GM12878 (cell line): ENCODE data around the gene PDGFC. TPM values are rescaled to one million over a fixed set of nuclear protein-coding genes. Genes with fewer than 3 reads are reported as not detected.

ENCODE experiments used
- ATAC-seq: fragments of 200-7000 bp; cut with Tn5 transposase; 3 replicates; pipeline ENCODE4 v1.9.1; 2020; ENCODE audit warnings: mild to moderate bottlenecking, moderate library complexity
- BruUV-seq: library from RNA; stranded (reverse); fragments of 400-500 nt; replicated peaks from 2 replicates; lab custom pipeline; 2021; lab: Mats Ljungman, UMichigan
- CTCF ChIA-PET: fragments of 300-600 bp; sonication (Branson Sonifier 250); formaldehyde crosslinking; extraction: SDS; loops from one replicate; lab custom pipeline; 2021; ENCODE audit warnings: inconsistent platforms; lab: Yijun Ruan, JAX
- POLR2A ChIA-PET: fragments of 350-600 bp; formaldehyde crosslinking; extraction: SDS; loops from one replicate; lab custom pipeline; 2021; ENCODE audit warnings: inconsistent platforms; lab: Charles Lee
- RAD21 ChIA-PET: fragments of 300-600 bp; sonication (Branson Sonifier 250); formaldehyde crosslinking; loops from one replicate; lab custom pipeline; 2023; ENCODE audit warnings: antibody characterized with exemption; ENCODE audit not compliant: unreplicated experiment; lab: Charles Lee
- SMC1A ChIA-PET: fragments of 300-600 bp; sonication (Branson Sonifier 250); formaldehyde crosslinking; loops from one replicate; lab custom pipeline; 2023; ENCODE audit not compliant: unreplicated experiment, uncharacterized antibody; lab: Charles Lee
- DNase-seq: peaks from one replicate; pipeline ENCODE4 v3.0.0-alpha.2; 2011; ENCODE audit warnings: low read depth, low spot score
- FAIRE-seq: peaks from 3 replicates; lab custom pipeline; 2011; peaks lifted over from hg19 to GRCh38; lab: Jason Lieb, UNC
- H2AFZ ChIP-seq: 2 replicates; pipeline ENCODE4 v1.6.0; 2011; ENCODE audit warnings: low read depth, low read length, control low read depth; ENCODE audit not compliant: control insufficient read depth
- H3K27ac ChIP-seq: 2 replicates; pipeline ENCODE4 v1.5.1; 2011; ENCODE audit warnings: control low read depth; ENCODE audit not compliant: control insufficient read depth, insufficient read depth
- H3K27me3 ChIP-seq, 2 experiments: replicated peaks in 1 of 2; 2 replicates each; pipeline versions ENCODE4 v1.6.0 to v1.6.1; 2011; ENCODE audit warnings: low read length in 1 of 2; ENCODE audit not compliant: control insufficient read depth in 2 of 2, insufficient read depth in 2 of 2
- H3K36me3 ChIP-seq, 2 experiments: 2 replicates each; pipeline ENCODE4 v1.5.1; 2011; ENCODE audit warnings: low read length in 1 of 2; ENCODE audit not compliant: control insufficient read depth in 2 of 2, insufficient read depth in 2 of 2
- H3K4me1 ChIP-seq: 2 replicates; pipeline ENCODE4 v1.6.1; 2011; ENCODE audit warnings: mild to moderate bottlenecking, low read length, moderate library complexity, mixed read lengths; ENCODE audit not compliant: control insufficient read depth, insufficient read depth
- H3K4me2 ChIP-seq: 2 replicates; pipeline ENCODE4 v1.6.0; 2011; ENCODE audit warnings: control low read depth; ENCODE audit not compliant: control insufficient read depth, insufficient read depth
- H3K4me3 ChIP-seq: fragments of 200-600 bp; sonication (generic); 2 replicates; pipeline ENCODE4 v1.5.1; 2016
- H3K79me2 ChIP-seq: 2 replicates; pipeline ENCODE4 v1.6.0; 2011; ENCODE audit warnings: low read length; ENCODE audit not compliant: control insufficient read depth, insufficient read depth
- H3K9ac ChIP-seq: 2 replicates; pipeline ENCODE4 v1.8.0; 2011; ENCODE audit warnings: low read length, control low read depth, mixed read lengths; ENCODE audit not compliant: control insufficient read depth, insufficient read depth
- H3K9me3 ChIP-seq: replicated peaks from 3 replicates; pipeline ENCODE4 v1.5.1; 2011; ENCODE audit warnings: mild to moderate bottlenecking, low read length; ENCODE audit not compliant: control insufficient read depth, insufficient read depth
- H4K20me1 ChIP-seq: 2 replicates; pipeline ENCODE4 v1.6.0; 2011; ENCODE audit not compliant: control insufficient read depth, insufficient read depth
- BACH1 ChIP-seq: fragments of 450-650 bp; IDR thresholded peaks from 2 replicates; pipeline ENCODE4 v1.6.1; 2017; ENCODE audit warnings: mild to moderate bottlenecking, borderline replicate concordance
- BCL11A ChIP-seq: IDR thresholded peaks from 2 replicates; pipeline ENCODE4 v1.6.1; 2011; ENCODE audit warnings: low read depth, low read length
- BHLHE40 ChIP-seq, 2 experiments: fragments of 450-650 bp in 1 of 2; IDR thresholded peaks; 2 replicates each; pipeline ENCODE4 v1.6.1; 2011 to 2017; ENCODE audit warnings: low read depth in 2 of 2, borderline replicate concordance in 1 of 2, improper control_type of control experiment in 1 of 2, low read length in 1 of 2, mild to moderate bottlenecking in 1 of 2
- CBFB ChIP-seq: IDR thresholded peaks from 2 replicates; pipeline ENCODE4 v1.6.1; 2016; ENCODE audit warnings: antibody characterized with exemption, low read depth
- CREM ChIP-seq: IDR thresholded peaks from 2 replicates; pipeline ENCODE4 v1.6.1; 2014; ENCODE audit warnings: antibody characterized with exemption, low read depth
- E2F4 ChIP-seq: IDR thresholded peaks from 2 replicates; pipeline ENCODE4 v1.6.1; 2012; ENCODE audit warnings: low read depth, low read length, improper control_type of control experiment
- EGR1 ChIP-seq, 2 experiments: IDR thresholded peaks; 1 replicate in 1 of 2; 2 replicates in 1 of 2; pipeline ENCODE4 v1.6.1; 2011 to 2012; ENCODE audit warnings: low read depth in 2 of 2, low read length in 2 of 2, borderline replicate concordance in 1 of 2, mild to moderate bottlenecking in 1 of 2, moderate library complexity in 1 of 2
- ETV6 ChIP-seq, 2 experiments: fragments of 450-650 bp in 1 of 2; IDR thresholded peaks in 1 of 2; conservative IDR thresholded peaks in 1 of 2; 2 replicates each; pipeline ENCODE4 v1.6.1; 2014; ENCODE audit warnings: antibody characterized with exemption in 1 of 2, borderline replicate concordance in 1 of 2, low read depth in 1 of 2, mild to moderate bottlenecking in 1 of 2, moderate library complexity in 1 of 2
- FOS ChIP-seq: IDR thresholded peaks from 3 replicates; pipeline ENCODE4 v1.6.1; 2011; ENCODE audit warnings: borderline replicate concordance; ENCODE audit not compliant: insufficient read length; ENCODE audit errors: extremely low read depth
- GATAD2B ChIP-seq: fragments of 450-650 bp; conservative IDR thresholded peaks from 2 replicates; pipeline ENCODE4 v1.6.1; 2017; ENCODE audit warnings: low read depth, mild to moderate bottlenecking, moderate library complexity
- MTA3 ChIP-seq: IDR thresholded peaks from 2 replicates; pipeline ENCODE4 v1.6.1; 2012; ENCODE audit warnings: low read length, inconsistent platforms, borderline replicate concordance
- NFXL1 ChIP-seq: fragments of 450-650 bp; IDR thresholded peaks from 2 replicates; pipeline ENCODE4 v1.6.1; 2017; ENCODE audit warnings: antibody characterized with exemption, mild to moderate bottlenecking, borderline replicate concordance
- NFYB ChIP-seq: IDR thresholded peaks from 2 replicates; pipeline ENCODE4 v1.6.1; 2011; ENCODE audit warnings: low read depth, mild to moderate bottlenecking, low read length, improper control_type of control experiment, moderate library complexity; ENCODE audit not compliant: insufficient read depth
- PML ChIP-seq: IDR thresholded peaks from 2 replicates; pipeline ENCODE4 v1.6.1; 2012; ENCODE audit warnings: low read length, inconsistent platforms
- RAD51 ChIP-seq: fragments of 450-650 bp; IDR thresholded peaks from 2 replicates; pipeline ENCODE4 v1.6.1; 2016; ENCODE audit warnings: moderate library complexity, mild to moderate bottlenecking, inconsistent platforms
- RCOR1 ChIP-seq: conservative IDR thresholded peaks from 2 replicates; pipeline ENCODE4 v1.6.1; 2012; ENCODE audit warnings: low read depth, low read length, improper control_type of control experiment
- RFX5 ChIP-seq: IDR thresholded peaks from 2 replicates; pipeline ENCODE4 v1.6.1; 2011; ENCODE audit warnings: low read depth, low read length, improper control_type of control experiment
- SMC3 ChIP-seq: IDR thresholded peaks from 2 replicates; pipeline ENCODE4 v1.6.1; 2011; ENCODE audit warnings: low read length, improper control_type of control experiment, borderline replicate concordance
- YY1 ChIP-seq: IDR thresholded peaks from 2 replicates; pipeline ENCODE4 v1.6.1; 2011; ENCODE audit warnings: low read depth, mild to moderate bottlenecking, low read length
- ZNF687 ChIP-seq: fragments of 450-650 bp; IDR thresholded peaks from 2 replicates; pipeline ENCODE4 v1.6.1; 2017; ENCODE audit warnings: mild to moderate bottlenecking, moderate library complexity
- WGBS: methylation state at CpG from one replicate; pipeline ENCODE4 v1.1.6; 2016; ENCODE audit warnings: low lambda C conversion rate; ENCODE audit not compliant: insufficient replicate concordance, insufficient coverage; ENCODE audit errors: missing lambda C conversion rate; 5-methylcytosine and 5-hydroxymethylcytosine counted together
- in situ Hi-C: fragments of 300-500 bp; cut with MboI; formaldehyde crosslinking; loops from 9 replicates; pipeline ENCODE4 v1.14.3; 2018; ENCODE audit warnings: mixed read lengths
- intact Hi-C: fragments of 100-400 bp; cut with micrococcal nuclease; formaldehyde crosslinking; loops from one replicate; pipeline ENCODE4 v1.14.2; 2022; ENCODE audit not compliant: unreplicated experiment
- polyA plus RNA-seq, 11 experiments: library from polyadenylated mRNA; depleted of rRNA in 4 of 11; unstranded in 6 of 11; stranded (reverse) in 5 of 11; fragments of >200 nt; fragmentation: Nextera tagmentation in 4 of 11; fragmentation: Illumina TruSeq in 1 of 11; extraction: Ambion mirVana in 4 of 11; extraction: Trizol in 1 of 11; gene quantifications; 1 replicate in 1 of 11; 2 replicates in 10 of 11; pipeline versions ENCODE4 v1.2.1 to v1.2.3, GENCODE V29; 2011 to 2016; ENCODE audit warnings: inconsistent platforms in 2 of 11, missing spikeins in 2 of 11, low read depth in 1 of 11
- total RNA-seq, 4 experiments: library from RNA; depleted of rRNA in 3 of 4; stranded (reverse); fragments of >200 nt in 3 of 4; fragmentation: Illumina TruSeq in 1 of 4; extraction: Trizol in 1 of 4; gene quantifications; 2 replicates each; pipeline versions ENCODE4 v1.2.1 to v1.2.3, GENCODE V29; 2013 to 2021

Gene PDGFC
- total and polyA plus RNA-seq, 10 of the 15 experiments (the other 5 are each of a cell fraction or from before 2014, with no cell fraction given) = 0.02 to 0.18 TPM; not detected in 8

- H3K27me3 ChIP-seq = peaks cover 4 to 18% of the 10 kb centered on the region in 2 experiments
- CTCF ChIA-PET = interaction anchor here (3.3 kb wide), 1 partner anchor 802 kb away, joined by 21 read pairs; no protein-coding TSS in a partner anchor
- H3K36me3 ChIP-seq = no peaks in the 10 kb centered on the region
- H3K9ac ChIP-seq = no peak overlapping the region
- intact Hi-C loops = no loop called here
- H2AFZ ChIP-seq = no peak overlapping the region
- H3K4me3 ChIP-seq = no peak overlapping the region
- no peak overlapping the region for H3K27ac ChIP-seq
- TF ChIP-seq NFXL1 (no peak), FOS (no peak), BCL11A (no peak), CREM (no peak), NFYB (no peak), EGR1 (IDR thresholded peaks at IDR 0.05; ENCODE audit: borderline replicate concordance in 1 of 2, low read depth in 2 of 2, low read length in 2 of 2) (no peak), PML (no peak), GATAD2B (no peak), ETV6 (conservative IDR thresholded peaks at IDR 0.05 in 1 of 2, IDR thresholded peaks at IDR 0.05 in 1 of 2; ENCODE audit: borderline replicate concordance in 1 of 2, low read depth in 1 of 2) (no peak), RAD51 (no peak), ZNF687 (no peak), SMC3 (no peak), YY1 (no peak), RCOR1 (no peak), E2F4 (no peak), RFX5 (no peak), BHLHE40 (IDR thresholded peaks at IDR 0.05; ENCODE audit: borderline replicate concordance in 1 of 2, low read depth in 2 of 2, low read length in 1 of 2) (no peak), CBFB (no peak), MTA3 (no peak), BACH1 (no peak)
- TF ChIP-seq, all 136 proteins: peak for 0
- in situ Hi-C loops = loop anchor here (25.0 kb wide), 1 partner anchor 1158 kb away; no protein-coding TSS in a partner anchor
- Histone ChIP-seq H3K79me2 (no peaks in the 10 kb centered on the region), H3K4me1 (no peaks in the 10 kb centered on the region), H3K4me2 (no peak overlapping the region), H3K9me3 (no peaks in the 10 kb centered on the region; the same call in 2 of the 3 replicates), H4K20me1 (no peaks in the 10 kb centered on the region)
- DNase-seq (no peak), ATAC-seq (no peak), FAIRE-seq (no peak)
- 18% methylated on average over 21 of the region's 22 CpGs for WGBS
- ChIA-PET POLR2A (no interaction called here), SMC1A (interaction anchor here (0.5 to 1.3 kb wide), 2 partner anchors 198 to 857 kb away, joined by 3 read pairs; no protein-coding TSS in a partner anchor), RAD21 (interaction anchor here (0.6 kb wide), 2 partner anchors 17 to 220 kb away, joined by 3 to 4 read pairs; no protein-coding TSS in a partner anchor)
- no TSS peak for BruUV-seq
Observed at GRCh38 chr4:156970501-156971164, 966 bp downstream of the PDGFC start.
